Measurements from ENCODE around the gene WASF2.

The WASF2 gene

DNA sequence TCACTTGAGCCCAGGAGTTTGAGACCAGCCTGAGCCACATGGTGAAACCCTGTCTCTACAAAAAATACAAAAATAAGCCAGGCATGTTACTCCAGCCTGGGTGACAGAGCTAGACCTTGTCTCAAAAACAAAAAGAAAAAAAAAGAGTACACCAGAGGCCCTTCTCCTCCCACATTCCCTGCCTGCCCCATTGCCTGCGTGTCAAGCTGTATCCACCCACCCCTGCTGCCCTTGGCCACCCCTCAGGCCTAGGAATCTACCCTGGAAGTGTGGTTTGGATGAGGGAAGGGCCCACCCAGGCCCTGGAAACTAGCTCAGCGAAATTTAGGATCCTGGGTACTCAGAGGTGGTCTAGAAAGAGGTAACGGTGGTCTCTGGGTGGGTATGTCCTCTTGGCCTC, 25.7 kb upstream of the WASF2 start:
- TF ChIP-seq PAX5 (IDR thresholded peaks at IDR 0.05; ENCODE audit: insufficient read depth, low read length, severe bottlenecking) (no peak), POLR2A (IDR thresholded peaks at IDR 0.05; ENCODE audit: low read depth, low read length) (no peak), TAF1 (IDR thresholded peaks at IDR 0.05; ENCODE audit: low read depth, low read length) (no peak), SPI1 (IDR thresholded peaks at IDR 0.05; ENCODE audit: low read depth, low read length) (no peak), POLR2AphosphoS5 (IDR thresholded peaks at IDR 0.05; ENCODE audit: low read depth, low read length) (no peak), POU2F2 (IDR thresholded peaks at IDR 0.05; ENCODE audit: low read depth, low read length) (no peak)
- FAIRE-seq (no peak), DNase-seq (ENCODE audit: insufficient read length, low spot score) (no peak)

DNA sequence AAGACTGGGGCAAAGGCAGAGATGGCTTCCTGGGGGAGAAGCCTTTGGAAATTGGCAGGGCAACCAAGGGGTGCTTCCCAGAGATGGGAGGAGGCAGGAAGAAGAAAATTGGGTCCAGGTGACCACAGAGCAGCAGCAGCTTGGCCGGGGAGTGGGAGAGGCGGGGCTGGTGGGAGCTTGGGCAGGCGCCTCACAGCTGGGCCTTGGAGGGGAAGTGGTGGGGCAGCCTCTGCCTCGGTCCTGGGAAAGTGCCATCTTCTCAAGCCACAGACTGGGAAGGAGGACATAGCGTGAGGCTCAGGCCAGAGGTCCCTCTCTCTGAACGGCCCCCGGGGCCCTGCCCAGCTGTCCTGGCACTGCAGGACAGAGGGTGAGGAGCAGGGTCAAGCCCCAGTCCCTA, 24.0 kb upstream of the WASF2 start:
- no peak for FAIRE-seq
- DNase-seq (ENCODE audit: insufficient read length, low spot score): no peak
- TF ChIP-seq PAX5 (IDR thresholded peaks at IDR 0.05; ENCODE audit: insufficient read depth, low read length, severe bottlenecking) (no peak), TAF1 (IDR thresholded peaks at IDR 0.05; ENCODE audit: low read depth, low read length) (no peak), POLR2AphosphoS5 (IDR thresholded peaks at IDR 0.05; ENCODE audit: low read depth, low read length) (no peak), POU2F2 (IDR thresholded peaks at IDR 0.05; ENCODE audit: low read depth, low read length) (no peak), SPI1 (IDR thresholded peaks at IDR 0.05; ENCODE audit: low read depth, low read length) (no peak), POLR2A (IDR thresholded peaks at IDR 0.05; ENCODE audit: low read depth, low read length) (no peak)

DNA sequence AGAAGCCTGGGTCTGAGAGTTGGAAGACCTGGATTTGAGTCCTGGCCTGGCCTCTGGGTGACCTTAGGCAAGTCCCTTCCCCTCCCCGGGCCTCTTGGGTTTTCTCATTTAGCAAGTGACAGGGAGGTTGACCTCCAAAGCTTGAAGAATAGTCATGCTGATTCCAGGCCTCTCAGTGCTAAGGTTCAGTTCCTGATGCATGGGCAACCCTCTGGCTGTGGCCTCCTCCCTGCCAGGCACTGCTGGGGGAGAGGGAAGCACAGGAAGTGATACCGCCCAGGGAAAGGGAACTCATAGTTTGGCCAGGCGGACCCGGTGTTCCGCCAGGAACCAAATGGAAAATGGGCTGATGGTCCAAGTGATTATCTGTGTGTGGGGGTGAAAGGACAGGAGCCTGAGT, 23.6 kb upstream of the WASF2 start:
- DNase-seq (ENCODE audit: insufficient read length, low spot score) (no peak), FAIRE-seq (no peak)
- 0 out of 2 replicates have a peak, but pooled peaks have one; percentile 1 for TF ChIP-seq SPI1 (IDR thresholded peaks at IDR 0.05; ENCODE audit: low read depth, low read length)
- no peak for TF ChIP-seq POLR2AphosphoS5 (IDR thresholded peaks at IDR 0.05; ENCODE audit: low read depth, low read length)

DNA sequence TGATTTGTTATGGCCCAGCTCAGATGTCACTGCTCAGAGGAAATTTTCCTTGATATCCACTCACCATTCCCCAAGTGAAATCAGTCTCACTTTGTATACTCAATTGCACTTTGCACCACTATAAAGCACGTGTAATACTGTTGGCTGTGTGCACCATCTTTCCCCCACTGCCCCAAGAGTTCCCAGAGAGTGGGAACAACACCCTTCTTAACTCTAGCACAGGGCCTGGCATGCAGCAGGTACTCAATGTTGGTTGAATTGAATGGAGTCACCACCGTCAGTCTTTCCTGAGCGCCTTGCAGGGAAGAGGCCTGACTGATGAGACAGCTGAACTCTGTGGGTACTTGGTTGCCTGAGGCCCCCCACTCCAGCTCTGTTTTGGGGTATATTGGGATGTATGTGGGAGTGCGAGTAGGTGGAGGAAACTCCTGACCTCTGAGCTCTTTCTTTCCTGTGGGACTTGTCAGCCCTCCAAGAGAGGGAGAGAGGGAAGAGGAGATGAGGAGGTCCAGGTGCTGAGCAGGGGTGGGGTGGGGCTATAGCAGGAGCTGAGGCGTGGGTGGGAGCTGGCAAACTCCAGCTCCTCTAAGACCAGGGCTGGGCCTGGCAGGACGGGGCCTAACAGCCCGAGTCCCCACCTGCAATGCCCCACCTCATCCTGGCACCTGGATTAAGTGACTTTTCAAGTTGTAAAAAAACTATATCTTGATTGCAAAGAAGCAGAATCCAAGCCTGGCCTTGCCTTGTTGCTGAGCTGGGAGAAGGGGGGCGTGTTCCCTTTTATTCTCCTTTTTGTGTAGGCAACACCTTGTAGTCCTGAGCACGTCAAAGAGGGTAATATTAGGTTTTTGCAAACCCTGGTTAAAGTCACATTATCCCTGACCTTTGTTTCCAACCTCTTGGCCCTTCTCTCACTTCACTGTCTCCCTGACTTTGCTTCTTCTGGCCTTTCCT, 19.4 kb upstream of the WASF2 start:
- DNase-seq (ENCODE audit: insufficient read length, low spot score) (no peak), FAIRE-seq (no peak)
- TF ChIP-seq POLR2AphosphoS5 (IDR thresholded peaks at IDR 0.05; ENCODE audit: low read depth, low read length) (no peak), POLR2A (IDR thresholded peaks at IDR 0.05; ENCODE audit: low read depth, low read length) (no peak), SPI1 (IDR thresholded peaks at IDR 0.05; ENCODE audit: low read depth, low read length) (no peak), PAX5 (IDR thresholded peaks at IDR 0.05; ENCODE audit: insufficient read depth, low read length, severe bottlenecking) (no peak), POU2F2 (IDR thresholded peaks at IDR 0.05; ENCODE audit: low read depth, low read length) (no peak), TAF1 (IDR thresholded peaks at IDR 0.05; ENCODE audit: low read depth, low read length) (no peak)

DNA sequence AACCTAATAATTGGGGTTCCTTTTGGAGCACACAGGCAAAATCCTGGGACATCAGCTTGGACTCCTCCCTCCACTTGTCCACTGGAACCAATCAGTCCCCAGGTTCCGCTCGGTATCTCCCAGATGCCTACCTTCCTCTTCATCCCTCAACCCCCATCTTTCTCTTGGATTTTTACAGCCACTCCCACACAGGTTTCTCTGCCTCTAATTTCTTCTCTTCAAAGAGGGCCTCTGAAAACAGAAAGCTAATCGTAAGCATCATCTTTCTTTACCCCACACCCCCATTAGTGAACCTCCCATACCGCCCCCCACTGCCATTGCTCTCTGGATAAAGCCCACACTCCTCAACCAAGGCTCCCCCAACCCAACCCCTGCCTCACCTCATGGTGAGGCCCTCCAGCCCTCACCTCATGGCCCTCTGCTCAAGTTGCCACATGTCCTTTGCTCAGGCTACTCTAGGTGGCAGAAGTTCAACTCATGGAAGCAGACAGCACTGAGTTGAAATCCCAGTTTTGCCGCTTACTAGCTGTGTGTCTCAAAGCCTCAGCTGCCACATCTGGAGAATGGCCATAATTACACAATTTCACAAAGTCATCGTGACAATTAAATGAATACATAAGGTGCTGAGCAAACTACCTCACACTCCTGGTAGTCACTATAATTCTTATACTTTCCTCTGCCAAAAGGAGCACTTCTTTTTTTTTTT, 18.1 kb upstream of the WASF2 start:
- no peak for FAIRE-seq
- TF ChIP-seq TAF1 (IDR thresholded peaks at IDR 0.05; ENCODE audit: low read depth, low read length) (no peak), PAX5 (IDR thresholded peaks at IDR 0.05; ENCODE audit: insufficient read depth, low read length, severe bottlenecking) (no peak), POLR2AphosphoS5 (IDR thresholded peaks at IDR 0.05; ENCODE audit: low read depth, low read length) (no peak), POU2F2 (IDR thresholded peaks at IDR 0.05; ENCODE audit: low read depth, low read length) (no peak), SPI1 (IDR thresholded peaks at IDR 0.05; ENCODE audit: low read depth, low read length) (no peak), POLR2A (IDR thresholded peaks at IDR 0.05; ENCODE audit: low read depth, low read length) (no peak)
- DNase-seq (ENCODE audit: insufficient read length, low spot score): no peak

DNA sequence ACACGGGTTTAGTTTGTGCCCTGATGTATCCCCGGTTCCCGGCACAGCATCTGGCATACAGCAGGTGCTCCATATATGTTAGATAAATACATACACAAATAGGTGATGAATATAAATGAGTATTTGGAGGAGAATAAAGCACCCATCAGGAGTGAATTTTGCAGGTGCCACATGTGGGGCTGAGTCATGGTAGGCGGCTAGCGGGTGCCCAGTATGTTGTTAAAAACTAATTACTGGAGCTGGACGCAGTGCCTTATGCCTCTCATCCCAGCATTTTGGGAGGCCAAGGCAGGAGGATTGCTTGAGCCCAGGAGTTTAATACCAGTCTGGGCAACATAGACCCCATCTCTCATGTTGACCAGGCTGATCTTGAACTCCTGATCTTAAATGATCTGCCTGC, 16.7 kb upstream of the WASF2 start:
- FAIRE-seq: no peak
- DNase-seq (ENCODE audit: insufficient read length, low spot score): no peak
- TF ChIP-seq PAX5 (IDR thresholded peaks at IDR 0.05; ENCODE audit: insufficient read depth, low read length, severe bottlenecking) (no peak), POLR2A (IDR thresholded peaks at IDR 0.05; ENCODE audit: low read depth, low read length) (no peak), TAF1 (IDR thresholded peaks at IDR 0.05; ENCODE audit: low read depth, low read length) (no peak), POU2F2 (IDR thresholded peaks at IDR 0.05; ENCODE audit: low read depth, low read length) (no peak), SPI1 (IDR thresholded peaks at IDR 0.05; ENCODE audit: low read depth, low read length) (no peak), POLR2AphosphoS5 (IDR thresholded peaks at IDR 0.05; ENCODE audit: low read depth, low read length) (no peak)

DNA sequence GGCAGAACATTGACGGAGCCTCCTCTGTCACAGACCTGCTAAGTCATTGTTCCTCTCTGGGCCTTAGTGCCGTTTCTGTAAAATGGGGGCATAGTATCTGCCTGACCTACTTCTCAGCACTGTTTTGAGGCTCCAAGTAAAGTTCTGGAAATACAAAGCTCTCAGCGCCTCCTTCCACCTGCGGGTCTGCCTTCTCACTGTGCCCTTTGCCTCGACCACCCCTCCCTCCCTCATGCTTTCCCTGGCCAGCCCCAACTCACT, 15.4 kb upstream of the WASF2 start:
- no peak for DNase-seq (ENCODE audit: insufficient read length, low spot score)
- TF ChIP-seq POLR2AphosphoS5 (IDR thresholded peaks at IDR 0.05; ENCODE audit: low read depth, low read length): no peak
- no peak for TF ChIP-seq SPI1 (IDR thresholded peaks at IDR 0.05; ENCODE audit: low read depth, low read length)
- TF ChIP-seq POLR2A (IDR thresholded peaks at IDR 0.05; ENCODE audit: low read depth, low read length): no peak
- TF ChIP-seq POU2F2 (IDR thresholded peaks at IDR 0.05; ENCODE audit: low read depth, low read length): no peak
- TF ChIP-seq PAX5 (IDR thresholded peaks at IDR 0.05; ENCODE audit: insufficient read depth, low read length, severe bottlenecking): no peak
- TF ChIP-seq TAF1 (IDR thresholded peaks at IDR 0.05; ENCODE audit: low read depth, low read length): no peak
- FAIRE-seq: no peak

DNA sequence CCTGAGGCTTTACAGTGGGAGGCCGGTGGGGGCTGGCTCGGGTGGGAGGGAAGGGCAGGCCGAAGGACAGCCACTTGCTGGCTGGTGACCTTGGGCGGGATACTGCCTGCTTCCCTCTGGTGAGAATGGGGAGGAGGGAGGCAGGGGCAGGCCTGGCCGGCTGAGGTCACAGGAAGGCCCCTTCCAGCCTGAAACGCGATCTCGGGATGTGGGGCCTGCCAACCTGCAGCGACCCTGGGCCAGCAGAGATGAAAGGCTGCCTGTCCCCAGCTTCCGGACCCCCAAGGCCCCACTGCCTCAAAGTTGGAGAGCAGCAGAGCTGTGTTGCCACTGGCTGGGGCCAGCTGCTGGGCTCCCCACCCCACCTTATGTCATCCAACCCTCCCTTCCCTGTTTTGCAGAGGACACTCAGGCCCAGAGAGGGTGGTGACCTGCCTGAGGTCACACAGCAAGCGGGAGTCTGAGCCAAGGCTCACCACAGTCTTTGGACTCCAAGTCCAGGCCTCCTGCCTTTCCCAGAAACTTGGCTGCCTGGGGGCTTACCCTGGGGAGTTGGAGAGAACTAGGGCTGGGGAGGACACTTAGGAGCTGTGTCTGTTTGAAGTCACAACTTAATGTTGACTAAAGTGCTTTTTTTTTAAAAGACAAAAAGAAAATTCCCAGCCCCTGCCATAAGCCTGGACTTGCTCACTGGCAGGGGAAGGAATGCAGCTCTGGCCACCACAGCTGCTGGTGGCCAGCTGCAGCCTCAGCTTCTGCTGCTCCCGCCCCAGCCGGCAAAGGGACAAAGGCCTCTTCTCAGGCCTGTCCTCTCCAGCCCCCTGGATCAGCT, 14.8 kb upstream of the WASF2 start:
- no peak for DNase-seq (ENCODE audit: insufficient read length, low spot score)
- TF ChIP-seq TAF1 (IDR thresholded peaks at IDR 0.05; ENCODE audit: low read depth, low read length) (no peak), POLR2AphosphoS5 (IDR thresholded peaks at IDR 0.05; ENCODE audit: low read depth, low read length) (no peak), PAX5 (IDR thresholded peaks at IDR 0.05; ENCODE audit: insufficient read depth, low read length, severe bottlenecking) (no peak), POU2F2 (IDR thresholded peaks at IDR 0.05; ENCODE audit: low read depth, low read length) (no peak), SPI1 (IDR thresholded peaks at IDR 0.05; ENCODE audit: low read depth, low read length) (no peak), POLR2A (IDR thresholded peaks at IDR 0.05; ENCODE audit: low read depth, low read length) (no peak)
- no peak for FAIRE-seq

All from GM12891 (cell line).